Measurements from ENCODE around the gene OSBPL8. TPM values are rescaled to one million over a fixed set of nuclear protein-coding genes. Genes with fewer than 3 reads are reported as not detected.
A peak's percentile ranks its signal among the peaks of the same experiment; 100 is the strongest.
"Not testable (repeated sequence)": the region's sequence is repeated elsewhere in the genome, so short reads cannot be mapped to it uniquely, and the experiment has no call there.

OSBPL8 gene
- total RNA-seq, 4 donors from 2014 or later, result 75.9 to 167 (median 108) TPM

- intact Hi-C loops (cut with DNase I; ENCODE audit: low total_unique reads), result no loop called here
- H3K4me3 ChIP-seq (ENCODE audit: low read depth, poor library complexity, severe bottlenecking), result no peak overlapping the region
- no peak for DNase-seq (ENCODE audit: low spot score in 2 of 2)
- TF ChIP-seq POLR2A (IDR thresholded peaks at IDR 0.05) (no peak), CTCF (IDR thresholded peaks at IDR 0.05) (no peak)
- 96 to 100% methylated on average over 1 of the region's 1 CpG for WGBS, 2 donors
Observed at GRCh38 chr12:76368230-76368629, 191.3 kb downstream of the OSBPL8 start.

- TF ChIP-seq CTCF (IDR thresholded peaks at IDR 0.05) (no peak), POLR2A (IDR thresholded peaks at IDR 0.05) (no peak)
- no peak overlapping the region for H3K4me3 ChIP-seq (ENCODE audit: low read depth, poor library complexity, severe bottlenecking)
- DNase-seq (ENCODE audit: low spot score in 2 of 2), result no peak
- 89 to 94% methylated on average over 1 of the region's 1 CpG for WGBS, 2 donors
- intact Hi-C loops (cut with DNase I; ENCODE audit: low total_unique reads), result no loop called here
Observed at GRCh38 chr12:76366163-76366562, 193.4 kb downstream of the OSBPL8 start.

DNA sequence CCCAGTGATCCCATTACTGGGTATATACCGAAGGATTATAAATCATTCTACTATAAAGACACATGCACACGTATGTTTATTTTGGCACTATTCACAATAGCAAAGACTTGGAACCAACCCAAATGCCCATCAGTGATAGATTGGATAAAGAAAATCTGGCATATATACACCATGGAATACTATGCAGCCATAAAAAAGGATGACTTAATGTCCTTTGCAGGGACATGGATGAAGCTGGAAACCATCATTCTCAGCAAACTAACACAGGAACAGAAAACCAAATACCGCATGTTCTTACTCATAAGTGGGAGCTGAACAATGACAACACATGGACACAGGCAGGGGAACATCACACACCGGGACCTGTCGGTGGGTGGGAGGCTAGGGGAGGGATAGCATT lies 195.4 kb downstream of the OSBPL8 start:
- H3K4me3 ChIP-seq (ENCODE audit: low read depth, poor library complexity, severe bottlenecking); DNase-seq (ENCODE audit: low spot score in 2 of 2); intact Hi-C loops (cut with DNase I; ENCODE audit: low total_unique reads): not testable (repeated sequence)
- 92 to 94% methylated on average over 5 of the region's 5 CpGs for WGBS, 2 donors

- TF ChIP-seq CTCF (IDR thresholded peaks at IDR 0.05), result no peak
- no peak for TF ChIP-seq POLR2A (IDR thresholded peaks at IDR 0.05)
- H3K4me3 ChIP-seq (ENCODE audit: low read depth, poor library complexity, severe bottlenecking), result no peak overlapping the region
- intact Hi-C loops (cut with DNase I; ENCODE audit: low total_unique reads), result no loop called here
- peak in 1 of 2 donors; percentile 76 for DNase-seq (ENCODE audit: low spot score in 2 of 2)
- 93 to 98% methylated on average over 9 of the region's 9 CpGs for WGBS, 2 donors
Observed at GRCh38 chr12:76360316-76360715, 199.3 kb downstream of the OSBPL8 start.

DNA sequence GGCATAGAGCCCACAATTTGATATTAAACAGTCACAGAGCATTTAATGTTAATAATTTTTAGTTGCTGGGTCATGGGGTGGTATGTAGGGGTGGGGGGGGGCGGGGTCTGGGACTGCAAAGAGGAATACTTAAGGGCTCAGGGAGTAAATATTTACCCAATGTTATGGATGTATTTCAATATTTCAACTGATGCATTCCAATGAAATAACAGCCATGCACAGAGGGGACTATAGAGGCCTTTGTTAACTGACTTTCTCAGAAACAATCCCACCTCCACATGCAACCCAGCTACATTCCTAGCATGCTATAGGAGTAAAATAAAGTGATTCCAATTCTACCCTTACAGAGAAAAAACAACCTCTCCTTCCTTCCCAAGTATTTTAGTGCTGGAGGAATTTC lies 203.5 kb downstream of the OSBPL8 start:
- intact Hi-C loops (cut with DNase I; ENCODE audit: low total_unique reads), result no loop called here
- 90 to 92% methylated on average over 1 of the region's 1 CpG for WGBS, 2 donors
- DNase-seq (ENCODE audit: low spot score in 2 of 2), result no peak
- no peak overlapping the region for H3K4me3 ChIP-seq (ENCODE audit: low read depth, poor library complexity, severe bottlenecking)
- TF ChIP-seq POLR2A (IDR thresholded peaks at IDR 0.05), result no peak
- TF ChIP-seq CTCF (IDR thresholded peaks at IDR 0.05), result no peak

GRCh38 chr12:76348079-76348901 lies 211.3 kb downstream of the OSBPL8 start, which contains the start of gene BBS10:
BBS10 (minus strand) TSS chr12:76348415; CDS start chr12:76348358, 57 bp downstream.
- no peak for TF ChIP-seq POLR2A (IDR thresholded peaks at IDR 0.05)
- TF ChIP-seq CTCF (IDR thresholded peaks at IDR 0.05), result no peak
- peak; percentile 90 to 97 for DNase-seq (ENCODE audit: low spot score in 2 of 2)
- H3K4me3 ChIP-seq (ENCODE audit: low read depth, poor library complexity, severe bottlenecking), result peak within 1 kb of the TSS; percentile 66
- 1% methylated on average over 45 to 47 of the region's 49 CpGs for WGBS, 2 donors
- intact Hi-C loops (cut with DNase I; ENCODE audit: low total_unique reads), result no loop called here

All from lower leg skin (tissue), 4 donors.